H1 (cell line): ENCODE data around the gene ATP6V1A.

Source experiments
- CHD1 ChIP-seq: IDR thresholded peaks from 2 replicates; pipeline ENCODE4 v1.6.1; 2012; ENCODE audit warnings: low read depth, low read length, improper control_type of control experiment
- CREB1 ChIP-seq: IDR thresholded peaks from 2 replicates; pipeline ENCODE4 v1.6.1; 2012; ENCODE audit warnings: inconsistent platforms
- CTCF ChIP-seq, 3 experiments: IDR thresholded peaks; 1 replicate in 2 of 3; 2 replicates in 1 of 3; pipeline versions ENCODE4 v1.5.1 to v1.6.1; 2011; ENCODE audit warnings: low read length in 3 of 3, mild to moderate bottlenecking in 3 of 3, inconsistent platforms in 2 of 3, low read depth in 1 of 3, moderate library complexity in 1 of 3; ENCODE audit not compliant: insufficient read depth in 1 of 3; ENCODE audit errors: control extremely low read depth in 1 of 3
- EZH2 ChIP-seq: fragments of 200-600 bp; sonication (generic); IDR thresholded peaks from 2 replicates; pipeline ENCODE4 v1.7.1; 2012; ENCODE audit warnings: low read depth, mild to moderate bottlenecking, moderate library complexity, low read length, inconsistent platforms; ENCODE audit not compliant: severe bottlenecking
- POLR2AphosphoS5 ChIP-seq: IDR thresholded peaks from 2 replicates; pipeline ENCODE4 v1.6.1; 2011; ENCODE audit warnings: low read depth, low read length
- RXRA ChIP-seq: IDR thresholded peaks from 2 replicates; pipeline ENCODE4 v1.6.1; 2011; ENCODE audit warnings: low read depth, mild to moderate bottlenecking, low read length, moderate library complexity; ENCODE audit not compliant: insufficient read depth

GRCh38 chr3:113771993-113772392 lies 25.2 kb downstream of the ATP6V1A start:
- TF ChIP-seq POLR2AphosphoS5 (no peak), EZH2 (no peak), CHD1 (no peak), CTCF (IDR thresholded peaks at IDR 0.05; ENCODE audit: control extremely low read depth in 1 of 3, insufficient read depth in 1 of 3, low read depth in 1 of 3, low read length in 3 of 3) (no peak), CREB1 (no peak), RXRA (no peak)
